Activated naive CD4-positive, alpha-beta T cell treated with anti-CD3 and anti-CD28 coated beads for 36 hours (primary cell): Measurements from ENCODE around the gene CD2BP2. TPM values are rescaled to one million over a fixed set of nuclear protein-coding genes. Genes with fewer than 3 reads are reported as not detected.

Source experiments
- CTCF ChIA-PET: fragments of 350-600 bp; sonication (Branson Sonifier 250); formaldehyde crosslinking; loops from one replicate; lab custom pipeline; 2021; ENCODE audit warnings: antibody characterized with exemption; lab: Charles Lee
- DNase-seq: peaks from one replicate; pipeline ENCODE4 v3.0.0-alpha.2; 2020
- H3K27ac Mint-ChIP-seq: one replicate; pipeline ENCODE4 v1.8.0; 2021; ENCODE audit warnings: mild to moderate bottlenecking, mixed read lengths
- H3K27me3 Mint-ChIP-seq: one replicate; pipeline ENCODE4 v1.8.0; 2021; ENCODE audit warnings: low read depth, mixed read lengths
- H3K36me3 Mint-ChIP-seq: one replicate; pipeline ENCODE4 v1.8.0; 2021; ENCODE audit warnings: low read depth, mixed read lengths
- H3K4me1 Mint-ChIP-seq: one replicate; pipeline ENCODE4 v1.8.0; 2021; ENCODE audit warnings: low read depth, mixed read lengths
- H3K4me3 Mint-ChIP-seq: one replicate; pipeline ENCODE4 v1.8.0; 2021; ENCODE audit warnings: mild to moderate bottlenecking, moderate library complexity, mixed read lengths
- H3K9me3 Mint-ChIP-seq: one replicate; pipeline ENCODE4 v1.8.0; 2021; ENCODE audit warnings: mixed read lengths
- intact Hi-C: fragments of 100-400 bp; cut with micrococcal nuclease; formaldehyde crosslinking; loops from one replicate; pipeline ENCODE4 v1.15.1; 2023
- total RNA-seq, 2 experiments: library from RNA; stranded (reverse); gene quantifications; one replicate each; pipeline ENCODE4 v1.2.3, GENCODE V29; 2021

The CD2BP2 gene
- total RNA-seq, 2 experiments from 2014 or later = 39.2 to 41.4 TPM

DNA sequence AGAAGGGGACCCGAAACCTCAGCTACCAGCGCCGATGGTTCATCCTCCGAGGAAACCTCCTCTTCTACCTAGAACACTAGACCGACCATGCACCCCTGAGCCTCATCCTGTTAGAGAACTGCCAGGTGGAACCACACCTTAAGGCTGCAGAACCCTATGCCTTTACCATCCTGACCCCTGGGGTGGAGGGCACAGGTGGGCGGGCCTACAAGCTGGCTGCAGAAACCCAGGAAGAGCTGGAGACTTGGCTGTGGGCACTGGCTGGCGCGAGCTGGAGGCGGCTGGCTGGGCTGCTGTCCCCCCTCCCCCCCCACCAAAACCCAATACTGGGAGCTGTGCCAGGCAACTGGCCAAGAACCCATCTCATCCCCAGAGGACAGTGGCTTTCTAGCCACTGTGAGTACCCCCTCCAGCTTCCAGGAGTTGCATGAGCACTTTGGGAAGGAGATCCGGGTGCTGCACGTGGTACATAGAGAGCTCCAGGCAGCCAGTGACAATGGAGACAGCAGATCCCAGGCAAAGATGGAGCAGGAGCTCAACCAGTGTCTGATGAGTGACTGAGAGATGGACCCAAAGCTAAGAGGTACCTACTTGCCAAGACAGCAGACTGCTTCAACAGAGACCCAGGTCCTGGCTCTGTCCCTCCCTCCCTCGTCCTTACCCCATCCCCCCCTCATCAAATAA is 1.4 kb upstream of the CD2BP2 start:
- intact Hi-C loops = no loop called here
- H3K9me3 Mint-ChIP-seq = no peaks in the 10 kb centered on the region
- CTCF ChIA-PET = interaction anchor here (0.9 kb wide), 1 partner anchor 53 kb away, joined by 3 read pairs; no protein-coding TSS in a partner anchor
- no peaks in the 10 kb centered on the region for H3K27me3 Mint-ChIP-seq
- H3K36me3 Mint-ChIP-seq = peaks cover 22% of the 10 kb centered on the region
- H3K27ac Mint-ChIP-seq = peak overlapping the region; percentile 96
- peaks cover 36% of the 10 kb centered on the region for H3K4me1 Mint-ChIP-seq
- DNase-seq = no peak
- peak overlapping the region; percentile 94 for H3K4me3 Mint-ChIP-seq

DNA sequence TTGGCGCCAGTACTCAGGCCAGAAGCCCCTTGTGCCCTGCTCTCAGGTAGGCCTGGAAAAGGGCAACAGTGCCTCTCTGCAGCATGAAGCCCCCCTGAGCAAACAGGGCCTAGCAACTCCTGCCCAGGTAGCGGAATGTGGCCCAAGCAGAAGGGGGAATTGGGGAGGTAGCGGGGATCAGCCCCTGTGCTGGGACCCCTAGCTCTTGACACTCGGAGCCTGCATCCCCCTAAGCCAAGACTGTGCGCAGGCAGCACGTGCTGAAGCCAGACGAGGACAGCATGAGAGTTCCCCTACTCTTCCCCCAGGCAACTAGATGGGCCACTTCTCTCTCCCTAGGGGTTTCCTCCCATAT is 823 bp upstream of the CD2BP2 start:
- CTCF ChIA-PET = no interaction called here
- Mint-ChIP-seq H3K36me3 (peaks cover 25% of the 10 kb centered on the region), H3K27ac (peak overlapping the region; percentile 96), H3K27me3 (no peaks in the 10 kb centered on the region), H3K4me1 (peaks cover 41% of the 10 kb centered on the region), H3K4me3 (peak overlapping the region; percentile 94), H3K9me3 (no peaks in the 10 kb centered on the region)
- intact Hi-C loops = loop anchor here (1.0 to 2.0 kb wide), 3 partner anchors 14 to 23 kb away; partner anchors contain the start of gene TBC1D10B
- DNase-seq = no peak

DNA sequence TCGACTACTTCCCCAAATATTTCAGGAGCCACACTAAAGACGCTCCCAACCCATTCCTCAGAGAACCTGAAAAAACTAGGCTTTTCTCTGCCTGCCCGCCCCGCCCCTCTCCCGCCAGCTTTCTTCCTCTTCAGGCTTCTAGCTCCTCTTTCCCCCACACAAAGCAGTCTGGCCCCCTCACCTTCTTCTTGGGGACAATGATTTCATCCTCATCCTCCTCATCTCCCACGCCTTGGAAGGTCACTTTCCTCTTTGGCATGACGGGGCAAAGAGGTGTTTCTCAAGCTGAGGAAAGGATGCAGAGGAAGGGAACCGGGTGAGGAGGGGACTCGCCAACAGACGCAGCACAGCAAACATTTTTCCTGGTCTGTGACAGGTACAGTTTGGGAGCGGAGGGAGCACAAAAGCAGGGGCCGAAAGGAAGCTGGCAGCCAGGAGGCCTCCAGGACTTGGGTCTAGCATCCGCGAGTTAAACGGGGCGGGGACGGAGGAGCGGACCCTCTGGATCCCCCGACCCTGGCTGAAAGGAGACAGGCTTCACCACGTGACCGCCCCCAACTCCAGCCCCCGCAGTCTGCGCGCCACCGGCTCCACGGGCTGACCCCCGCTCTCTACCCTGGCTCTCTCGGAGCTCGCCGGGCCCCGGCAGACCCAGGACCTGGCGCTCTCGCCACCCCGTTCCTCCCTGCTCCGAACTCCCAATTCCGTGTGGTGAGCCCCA is 525 bp downstream of the CD2BP2 start:
- Mint-ChIP-seq H3K27me3 (no peaks in the 10 kb centered on the region), H3K9me3 (no peaks in the 10 kb centered on the region), H3K4me3 (peak overlapping the region; percentile 94), H3K36me3 (peaks cover 30% of the 10 kb centered on the region), H3K27ac (peak overlapping the region; percentile 96), H3K4me1 (peaks cover 53% of the 10 kb centered on the region)
- intact Hi-C loops = loop anchor here (1.0 to 2.0 kb wide), 3 partner anchors 16 to 24 kb away; partner anchors contain the start of gene TBC1D10B
- CTCF ChIA-PET = interaction anchor here (0.8 to 1.5 kb wide), 3 partner anchors 28 to 274 kb away, joined by 3 to 5 read pairs (median 3); partner anchors contain the start of gene SEPTIN1
- DNase-seq = no peak

DNA sequence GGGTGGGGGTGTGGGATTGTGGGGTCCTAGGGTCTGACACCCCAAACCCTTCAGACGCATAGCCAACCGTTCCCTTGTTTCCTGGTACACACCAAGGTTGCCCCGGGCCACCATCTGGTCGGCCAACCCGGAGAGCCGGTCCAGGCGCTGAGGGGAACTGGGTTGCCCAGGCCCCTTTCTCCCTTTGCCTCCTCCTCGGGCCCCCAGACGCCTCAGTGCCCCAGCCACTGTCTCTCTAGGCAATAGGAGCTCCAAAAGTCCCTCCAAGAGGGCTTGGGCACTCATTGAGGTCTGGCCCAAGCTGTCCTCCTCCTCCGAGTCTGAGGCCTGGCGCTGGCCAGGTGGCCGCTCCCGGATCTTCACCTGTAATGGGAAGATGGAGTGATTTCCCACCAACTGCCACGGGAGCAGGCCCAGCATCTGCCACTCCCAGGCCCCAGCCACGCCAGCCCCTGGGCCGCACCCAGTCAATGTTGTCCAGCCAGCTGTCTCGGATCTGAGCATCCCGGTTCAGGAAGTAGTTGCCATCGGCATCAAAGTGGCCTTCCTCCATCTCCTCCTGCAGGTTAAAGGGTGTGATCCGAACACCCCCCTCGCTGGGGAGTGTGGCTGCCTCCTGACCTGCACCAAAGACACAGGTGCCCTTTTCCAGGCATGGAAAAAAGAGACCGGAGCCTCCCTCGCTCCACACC is 1.5 kb downstream of the CD2BP2 start:
- CTCF ChIA-PET = interaction anchor here (1.3 to 1.5 kb wide), 2 partner anchors 29 to 56 kb away, joined by 3 to 5 read pairs; partner anchors contain the start of gene SEPTIN1
- intact Hi-C loops = loop anchor here (2.0 kb wide), 1 partner anchor 25 kb away; no protein-coding TSS in a partner anchor
- Mint-ChIP-seq H3K9me3 (no peaks in the 10 kb centered on the region), H3K27ac (peak overlapping the region; percentile 96), H3K36me3 (peaks cover 25% of the 10 kb centered on the region), H3K4me3 (peak overlapping the region; percentile 94), H3K4me1 (peaks cover 53% of the 10 kb centered on the region), H3K27me3 (no peaks in the 10 kb centered on the region)
- DNase-seq = no peak

DNA sequence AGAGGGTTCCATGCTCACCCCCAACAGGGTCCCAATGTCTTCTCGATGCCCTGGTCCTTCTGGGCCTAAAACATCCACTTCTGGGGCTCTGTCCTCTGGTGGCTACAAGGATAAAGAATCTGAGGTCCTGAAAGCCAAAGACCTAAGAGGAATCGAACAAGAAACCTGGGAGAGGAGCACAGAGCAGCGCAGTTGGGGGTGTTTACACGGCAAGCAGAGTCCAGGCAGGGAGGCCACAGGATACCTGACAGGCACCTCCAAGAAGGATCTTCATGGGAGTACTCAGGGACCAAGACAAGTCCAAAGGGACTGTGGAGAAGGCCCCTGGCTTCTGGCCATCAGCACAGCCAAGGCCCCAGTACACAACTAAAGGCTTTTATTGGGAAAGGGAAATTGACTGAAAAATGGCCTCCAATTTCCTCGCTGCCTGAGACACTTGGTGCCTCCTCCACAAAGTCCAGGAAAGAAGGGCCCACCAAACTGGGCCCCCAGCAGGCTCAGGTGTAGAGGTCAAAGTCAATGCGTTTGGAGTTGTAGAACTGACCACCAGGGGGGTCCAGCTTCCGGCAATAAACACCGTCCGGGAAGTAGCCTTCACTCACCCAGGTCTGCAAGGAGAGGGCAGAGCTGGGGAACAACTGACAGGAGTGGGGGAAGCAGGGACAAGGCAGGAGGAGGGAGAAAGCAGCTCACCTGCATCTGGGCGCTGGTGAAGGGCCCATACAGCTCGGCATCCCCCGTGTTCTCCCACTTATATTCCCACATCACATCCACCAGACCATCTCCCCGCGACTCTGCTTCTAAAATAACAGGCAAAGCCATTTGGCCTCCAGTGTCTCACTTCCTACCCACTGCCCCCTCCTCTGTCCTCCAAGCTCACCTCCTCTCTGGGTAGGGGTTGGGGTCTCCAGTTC is 2.4 kb downstream of the CD2BP2 start:
- intact Hi-C loops = no loop called here
- peak overlapping the region; percentile 5 for H3K27ac Mint-ChIP-seq
- no peak for DNase-seq
- no peaks in the 10 kb centered on the region for H3K9me3 Mint-ChIP-seq
- peaks cover 53% of the 10 kb centered on the region for H3K4me1 Mint-ChIP-seq
- H3K36me3 Mint-ChIP-seq = peaks cover 25% of the 10 kb centered on the region
- no peak overlapping the region for H3K4me3 Mint-ChIP-seq
- CTCF ChIA-PET = no interaction called here
- H3K27me3 Mint-ChIP-seq = no peaks in the 10 kb centered on the region

DNA sequence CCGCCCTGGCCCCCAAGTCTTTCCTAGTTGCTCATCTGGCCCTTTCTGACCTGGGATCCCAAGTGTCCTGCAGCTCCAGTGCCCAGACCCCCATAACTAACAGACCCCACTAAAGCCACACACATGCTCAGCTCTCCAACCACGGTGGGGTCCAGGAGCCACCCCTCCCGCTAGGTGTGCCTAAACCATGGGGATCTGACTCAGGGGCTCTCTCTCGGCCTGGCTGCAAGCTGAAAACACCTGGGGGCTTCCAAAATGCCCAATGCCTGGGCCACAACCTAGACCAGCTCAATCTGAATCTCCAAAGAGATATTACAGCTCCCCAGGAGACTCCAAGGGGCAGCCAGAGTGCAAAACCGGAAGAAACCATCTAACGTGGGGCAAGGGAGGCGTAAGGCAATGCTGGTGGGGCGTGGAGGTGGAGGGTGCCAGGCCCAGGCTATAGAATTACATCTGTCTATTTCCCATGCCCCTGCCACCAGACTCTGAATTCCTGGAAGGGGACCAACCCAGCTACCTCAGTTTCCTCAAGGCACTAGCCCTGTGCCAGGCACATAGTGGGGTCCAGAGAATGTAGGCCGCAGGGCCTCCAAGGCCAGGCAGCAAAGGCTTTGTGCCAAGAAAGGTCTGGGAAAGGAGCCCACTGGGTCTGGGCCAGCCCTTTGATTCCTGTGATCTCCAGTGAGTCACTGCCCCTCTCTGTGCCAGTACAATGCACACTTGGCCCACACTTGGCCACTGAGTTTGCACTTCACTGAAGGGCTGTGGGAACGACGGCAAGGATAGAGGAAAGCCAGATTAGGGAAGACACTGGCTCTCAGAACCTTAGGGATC is 3.3 kb downstream of the CD2BP2 start:
- Mint-ChIP-seq H3K9me3 (no peaks in the 10 kb centered on the region), H3K36me3 (peaks cover 23% of the 10 kb centered on the region), H3K27me3 (no peaks in the 10 kb centered on the region), H3K4me3 (no peak overlapping the region), H3K4me1 (peaks cover 48% of the 10 kb centered on the region), H3K27ac (no peak overlapping the region)
- CTCF ChIA-PET = no interaction called here
- intact Hi-C loops = no loop called here
- DNase-seq = no peak

DNA sequence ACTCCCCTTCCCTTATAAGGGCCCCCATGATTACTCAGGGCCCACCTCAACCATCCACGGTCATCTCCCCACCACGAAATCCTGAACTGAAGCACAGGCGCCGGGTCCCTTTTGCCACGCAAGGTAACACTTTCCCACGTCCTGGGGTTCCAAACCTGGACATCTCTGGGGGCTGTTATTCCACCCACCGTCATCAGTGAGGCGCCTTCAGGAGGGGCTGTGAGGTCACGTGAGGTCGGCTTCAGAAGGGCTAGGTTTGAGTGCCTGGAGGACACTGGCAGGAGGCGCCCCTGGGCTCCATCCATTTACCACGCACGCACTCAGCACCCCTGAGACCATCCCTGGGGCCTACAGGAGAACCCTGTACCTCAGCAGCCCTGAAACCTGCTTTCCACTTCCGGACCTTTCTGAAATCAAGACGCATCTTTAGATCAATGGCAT is 4.1 kb downstream of the CD2BP2 start:
- peak overlapping the region; percentile 74 for H3K27ac Mint-ChIP-seq
- no peak overlapping the region for H3K4me3 Mint-ChIP-seq
- DNase-seq = no peak
- peaks cover 23% of the 10 kb centered on the region for H3K36me3 Mint-ChIP-seq
- H3K4me1 Mint-ChIP-seq = peaks cover 42% of the 10 kb centered on the region
- CTCF ChIA-PET = interaction anchor here (0.5 kb wide), 1 partner anchor 35 kb away, joined by 4 read pairs; no protein-coding TSS in a partner anchor
- H3K27me3 Mint-ChIP-seq = no peaks in the 10 kb centered on the region
- H3K9me3 Mint-ChIP-seq = no peaks in the 10 kb centered on the region
- intact Hi-C loops = no loop called here

DNA sequence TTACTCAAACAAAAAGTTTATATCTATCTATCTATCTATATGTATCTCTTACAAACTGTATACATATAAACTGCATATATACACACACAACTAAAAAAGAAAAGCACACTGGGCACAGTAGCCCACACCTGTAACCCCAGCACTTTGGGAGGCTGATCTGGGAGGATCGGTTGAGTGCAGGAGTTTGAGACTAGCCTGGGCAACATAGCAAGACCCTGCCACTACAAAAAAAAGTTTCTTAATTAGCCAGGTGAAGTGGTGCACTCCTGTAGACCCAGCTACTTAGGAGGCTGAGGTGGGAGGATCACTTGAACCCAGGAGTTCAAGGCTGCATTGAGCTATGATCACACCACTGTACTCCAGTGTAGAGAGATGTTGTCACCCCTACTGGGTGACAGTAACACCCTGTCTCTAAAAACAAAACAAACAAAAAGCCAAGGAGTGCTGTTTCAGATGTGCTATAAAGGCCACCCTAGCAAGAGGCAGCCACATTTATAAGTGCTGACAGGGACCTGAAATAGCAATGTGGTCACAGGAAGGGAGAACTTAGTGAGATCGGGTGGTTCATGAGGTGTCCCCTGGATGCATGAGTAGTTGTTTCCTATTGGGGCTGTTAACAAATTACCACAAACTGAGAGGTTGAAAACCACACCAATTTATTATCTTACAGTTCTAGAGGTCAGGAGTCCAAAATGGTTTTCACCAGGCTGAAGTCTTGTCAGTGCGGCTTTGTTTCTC is 4.8 kb downstream of the CD2BP2 start:
- CTCF ChIA-PET = interaction anchor here (0.5 kb wide), 1 partner anchor 36 kb away, joined by 4 read pairs; no protein-coding TSS in a partner anchor
- Mint-ChIP-seq H3K27ac (peak overlapping the region; percentile 74), H3K36me3 (peaks cover 23% of the 10 kb centered on the region), H3K27me3 (no peaks in the 10 kb centered on the region), H3K4me1 (peaks cover 38% of the 10 kb centered on the region), H3K4me3 (no peak overlapping the region), H3K9me3 (no peaks in the 10 kb centered on the region)
- intact Hi-C loops = no loop called here
- DNase-seq = no peak

DNA sequence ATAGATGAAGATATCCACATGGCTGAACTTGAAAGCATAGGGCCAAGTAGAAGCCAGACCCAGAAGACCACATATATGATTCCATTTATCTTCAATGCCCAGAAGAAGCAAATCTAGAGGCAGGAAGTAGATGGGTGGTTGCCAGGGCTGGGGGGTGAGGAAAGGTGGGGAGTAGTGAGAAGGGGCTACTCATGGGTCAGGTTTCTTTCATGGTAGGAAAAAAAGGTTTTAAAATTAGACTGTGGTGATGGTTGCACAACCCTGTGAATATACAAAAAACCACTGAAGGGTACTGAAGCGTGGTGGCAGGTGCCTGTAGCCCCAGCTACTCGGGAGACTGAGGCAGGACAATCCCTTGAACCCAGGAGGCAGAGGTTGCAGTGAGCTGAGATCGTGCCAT is 5.4 kb downstream of the CD2BP2 start:
- DNase-seq = no peak
- no peak overlapping the region for H3K4me3 Mint-ChIP-seq
- H3K9me3 Mint-ChIP-seq = no peaks in the 10 kb centered on the region
- H3K36me3 Mint-ChIP-seq = peaks cover 23% of the 10 kb centered on the region
- CTCF ChIA-PET = no interaction called here
- H3K27me3 Mint-ChIP-seq = no peaks in the 10 kb centered on the region
- peaks cover 37% of the 10 kb centered on the region for H3K4me1 Mint-ChIP-seq
- H3K27ac Mint-ChIP-seq = peak overlapping the region; percentile 65
- intact Hi-C loops = no loop called here

DNA sequence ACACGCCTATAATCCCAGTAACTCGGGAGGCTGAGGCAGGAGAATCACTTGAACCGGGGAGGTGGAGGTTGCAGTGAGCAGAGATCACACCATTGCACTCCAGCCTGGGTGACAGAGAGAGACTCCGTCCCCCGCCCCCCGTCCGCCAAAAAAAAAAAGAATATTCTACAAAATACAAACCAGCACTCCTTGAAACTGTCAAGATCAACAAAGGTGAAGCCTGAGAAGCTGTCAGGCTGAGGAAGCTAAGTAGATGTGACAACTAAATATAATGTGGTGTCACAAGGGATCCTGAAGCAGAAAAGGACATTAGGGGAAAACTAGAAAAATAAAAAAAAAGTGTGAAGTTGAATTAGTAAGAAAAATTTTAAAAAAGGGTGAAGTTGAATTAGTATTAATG is 6.2 kb downstream of the CD2BP2 start:
- H3K27me3 Mint-ChIP-seq = no peaks in the 10 kb centered on the region
- DNase-seq = no peak
- peaks cover 19% of the 10 kb centered on the region for H3K36me3 Mint-ChIP-seq
- no peaks in the 10 kb centered on the region for H3K9me3 Mint-ChIP-seq
- intact Hi-C loops = no loop called here
- H3K4me1 Mint-ChIP-seq = peaks cover 30% of the 10 kb centered on the region
- H3K27ac Mint-ChIP-seq = peak overlapping the region; percentile 65
- CTCF ChIA-PET = interaction anchor here (0.6 to 0.7 kb wide), 3 partner anchors 13 to 176 kb away, joined by 3 to 4 read pairs (median 3); no protein-coding TSS in a partner anchor
- H3K4me3 Mint-ChIP-seq = no peak overlapping the region
